Mesenteric fat pad (tissue), 1 donor: ENCODE measurements around the gene RABGAP1L. TPM values are rescaled to one million over a fixed set of nuclear protein-coding genes. Genes with fewer than 3 reads are reported as not detected.
"Not testable (repeated sequence)": the region's sequence is repeated elsewhere in the genome, so short reads cannot be mapped to it uniquely, and the experiment has no call there.

Source experiments
- DNase-seq: peaks from one replicate; pipeline ENCODE4 v3.0.0-alpha.2; 2020; ENCODE audit warnings: low spot score
- total RNA-seq: library from RNA; stranded (reverse); fragmentation: NEBNext Ultra II Directional; extraction: Animal tissue kit (Norgen Biotek cat#: 25700); gene quantifications from one replicate; pipeline ENCODE4 v1.2.1, GENCODE V29; 2021
- donor health status: DM: yes; HTN: yes; CAD: no.

RABGAP1L gene
- total RNA-seq, 1 donor from 2014 or later: 38.0 TPM

- DNase-seq: no peak
Observed at GRCh38 chr1:174700775-174701174, 541.5 kb downstream of the RABGAP1L start.

- no peak for DNase-seq
Observed at GRCh38 chr1:174701565-174701964, 542.2 kb downstream of the RABGAP1L start.

- no peak for DNase-seq
Observed at GRCh38 chr1:174702011-174702410, 542.7 kb downstream of the RABGAP1L start.

- no peak for DNase-seq
Observed at GRCh38 chr1:174703309-174703708, 544.0 kb downstream of the RABGAP1L start.

- no peak for DNase-seq
Observed at GRCh38 chr1:174704300-174704699, 545.0 kb downstream of the RABGAP1L start.

GRCh38 chr1:174710868-174711845 lies 551.8 kb downstream of the RABGAP1L start:
- no peak for DNase-seq

GRCh38 chr1:174711848-174712247 lies 552.5 kb downstream of the RABGAP1L start:
- DNase-seq: not testable (repeated sequence)

- DNase-seq: no peak
Observed at GRCh38 chr1:174712541-174712940, 553.2 kb downstream of the RABGAP1L start.

- DNase-seq: no peak
Observed at GRCh38 chr1:174713796-174714195, 554.5 kb downstream of the RABGAP1L start.

GRCh38 chr1:174719194-174719593 lies 559.9 kb downstream of the RABGAP1L start:
- DNase-seq: no peak

- DNase-seq: no peak
Observed at GRCh38 chr1:174720618-174721017, 561.3 kb downstream of the RABGAP1L start.

GRCh38 chr1:174721246-174721645 lies 561.9 kb downstream of the RABGAP1L start:
- no peak for DNase-seq

GRCh38 chr1:174723816-174724215 lies 564.5 kb downstream of the RABGAP1L start:
- DNase-seq: no peak

GRCh38 chr1:174724219-174724618 lies 564.9 kb downstream of the RABGAP1L start:
- DNase-seq: no peak

- no peak for DNase-seq
Observed at GRCh38 chr1:174726167-174726879, 567.0 kb downstream of the RABGAP1L start.

GRCh38 chr1:174726880-174727585 lies 567.7 kb downstream of the RABGAP1L start:
- no peak for DNase-seq

- no peak for DNase-seq
Observed at GRCh38 chr1:174734270-174734669, 575.0 kb downstream of the RABGAP1L start.

- no peak for DNase-seq
Observed at GRCh38 chr1:174736831-174737230, 577.5 kb downstream of the RABGAP1L start.

- DNase-seq: no peak
Observed at GRCh38 chr1:174740249-174740968, 581.1 kb downstream of the RABGAP1L start.

GRCh38 chr1:174742805-174743653 lies 583.7 kb downstream of the RABGAP1L start:
- DNase-seq: no peak
